HG02885 (cell line): ENCODE results near the gene ZNF285.
A peak's percentile ranks its signal among the peaks of the same experiment; 100 is the strongest.
"Not testable (repeated sequence)": the region's sequence is repeated elsewhere in the genome, so short reads cannot be mapped to it uniquely, and the experiment has no call there.

Source experiments
- ATAC-seq: cut with Tn5 transposase; IDR thresholded peaks from one replicate; pipeline ENCODE4 v1.9.1; 2021; ENCODE audit warnings: mild to moderate bottlenecking; ENCODE audit not compliant: unreplicated experiment, poor library complexity

ZNF285 gene

GRCh38 chr19:44401139-44402115, at the start of gene ZNF285:
ZNF285 (minus strand) TSS chr19:44401608; CDS start chr19:44397213, 4,395 bp downstream.
- peak; percentile 47 for ATAC-seq

GRCh38 chr19:44447916-44448674, 46.7 kb upstream of the ZNF285 start, which contains the start of gene ZNF229:
ZNF229 (minus strand) TSS chr19:44448472; CDS start chr19:44442847, 5,625 bp downstream.
- no peak for ATAC-seq

- no peak for ATAC-seq
These were observed 37.0 kb upstream of the ZNF285 start for GRCh38 chr19:44438441-44438840.

GRCh38 chr19:44435441-44435840, 34.0 kb upstream of the ZNF285 start:
- no peak for ATAC-seq

GRCh38 chr19:44430956-44431355, 29.5 kb upstream of the ZNF285 start:
- no peak for ATAC-seq

GRCh38 chr19:44415553-44415952, 14.1 kb upstream of the ZNF285 start:
- not testable (repeated sequence) for ATAC-seq

- ATAC-seq, result not testable (repeated sequence)
These were observed 12.1 kb downstream of the ZNF285 start for GRCh38 chr19:44389268-44389667.

GRCh38 chr19:44374789-44375188, 26.6 kb downstream of the ZNF285 start:
- ATAC-seq, result no peak

GRCh38 chr19:44371815-44372480, 29.5 kb downstream of the ZNF285 start:
- no peak for ATAC-seq

- no peak for ATAC-seq
These were observed 34.4 kb downstream of the ZNF285 start for GRCh38 chr19:44367024-44367423.

GRCh38 chr19:44356383-44357111, 44.9 kb downstream of the ZNF285 start, which contains the start of gene ZNF112:
ZNF112 (minus strand) TSS chr19:44356680; CDS start chr19:44340539, 16,141 bp downstream.
- no peak for ATAC-seq

GRCh38 chr19:44346556-44346955, 54.9 kb downstream of the ZNF285 start:
- no peak for ATAC-seq

- ATAC-seq, result no peak
These were observed 55.4 kb downstream of the ZNF285 start for GRCh38 chr19:44345959-44346358.

- no peak for ATAC-seq
These were observed 57.2 kb downstream of the ZNF285 start for GRCh38 chr19:44344255-44344654.

- no peak for ATAC-seq
These were observed 59.6 kb downstream of the ZNF285 start for GRCh38 chr19:44341794-44342193.

GRCh38 chr19:44334639-44335038, 66.8 kb downstream of the ZNF285 start:
- not testable (repeated sequence) for ATAC-seq
